Measurements from ENCODE around the gene TNNC1.

The TNNC1 gene

GRCh38 chr3:52456800-52457183, 3.0 kb upstream of the TNNC1 start:
- no peak for DNase-seq

- DNase-seq = peak; percentile 77
Measured at GRCh38 chr3:52456169-52456799, 2.4 kb upstream of the TNNC1 start.

GRCh38 chr3:52455283-52456168, 1.7 kb upstream of the TNNC1 start, which contains the start of gene NISCH:
TSS of gene NISCH (plus strand) at chr3:52455604. CDS start at chr3:52455642, 38 bp downstream.
- peak; percentile 94 for DNase-seq

- DNase-seq = no peak
Measured at GRCh38 chr3:52454938-52455282, 1.1 kb upstream of the TNNC1 start.

GRCh38 chr3:52454250-52454937, 553 bp upstream of the TNNC1 start:
- DNase-seq = no peak

- no peak for DNase-seq
Measured at GRCh38 chr3:52452570-52453221, 1.1 kb downstream of the TNNC1 start.

- no peak for DNase-seq
Measured at GRCh38 chr3:52452126-52452525, 1.7 kb downstream of the TNNC1 start.

GRCh38 chr3:52451237-52452083, 2.4 kb downstream of the TNNC1 start:
- no peak for DNase-seq

GRCh38 chr3:52450489-52451236, 3.2 kb downstream of the TNNC1 start:
- DNase-seq = no peak

- no peak for DNase-seq
Measured at GRCh38 chr3:52447512-52448355, 6.1 kb downstream of the TNNC1 start.

GRCh38 chr3:52446631-52447511, 7.0 kb downstream of the TNNC1 start:
- peak; percentile 80 for DNase-seq

GRCh38 chr3:52446042-52446441, 7.8 kb downstream of the TNNC1 start:
- no peak for DNase-seq

- DNase-seq = peak; percentile 88
Measured at GRCh38 chr3:52444860-52445793, 8.7 kb downstream of the TNNC1 start, which contains the start of gene SEMA3G. TSS of gene SEMA3G (minus strand) at chr3:52445103. CDS start at chr3:52445027, 76 bp downstream.

- DNase-seq = no peak
Measured at GRCh38 chr3:52443791-52444687, 9.8 kb downstream of the TNNC1 start.

GRCh38 chr3:52443268-52443610, 10.6 kb downstream of the TNNC1 start:
- no peak for DNase-seq

GRCh38 chr3:52442409-52443267, 11.2 kb downstream of the TNNC1 start:
- DNase-seq = no peak
